Activated T-helper 17 cell treated with anti-CD3 and anti-CD28 coated beads, Interleukin-2, amount 50 U/mL, for 72 hours (primary cell): Measurements from ENCODE around the gene ROGDI. TPM values are rescaled to one million over a fixed set of nuclear protein-coding genes. Genes with fewer than 3 reads are reported as not detected.
"Not testable (repeated sequence)": the region's sequence is repeated elsewhere in the genome, so short reads cannot be mapped to it uniquely, and the experiment has no call there.

ENCODE experiments used
- ATAC-seq: fragments of 150-1000 bp; cut with Tn5 transposase; replicated peaks from 2 replicates; pipeline ENCODE4 v1.10.0; 2021; ENCODE audit warnings: mild to moderate bottlenecking, moderate library complexity
- H3K27ac Mint-ChIP-seq: one replicate; pipeline ENCODE4 v1.8.0; 2022; ENCODE audit warnings: mixed read lengths
- H3K27me3 Mint-ChIP-seq: one replicate; pipeline ENCODE4 v1.8.0; 2022; ENCODE audit warnings: mixed read lengths
- H3K36me3 Mint-ChIP-seq: one replicate; pipeline ENCODE4 v1.8.0; 2022; ENCODE audit warnings: low read depth, mild to moderate bottlenecking, mixed read lengths
- H3K4me1 Mint-ChIP-seq: one replicate; pipeline ENCODE4 v1.8.0; 2022; ENCODE audit warnings: mixed read lengths
- H3K4me3 Mint-ChIP-seq: one replicate; pipeline ENCODE4 v1.8.0; 2022; ENCODE audit warnings: mild to moderate bottlenecking, mixed read lengths
- H3K9me3 Mint-ChIP-seq: one replicate; pipeline ENCODE4 v1.8.0; 2022; ENCODE audit warnings: mixed read lengths
- total RNA-seq, 2 donors: library from RNA; stranded (reverse); gene quantifications; one replicate each; pipeline ENCODE4 v1.2.3, GENCODE V29; 2022

The ROGDI gene
- total RNA-seq, 2 donors from 2014 or later: 8.0 to 8.8 TPM

DNA sequence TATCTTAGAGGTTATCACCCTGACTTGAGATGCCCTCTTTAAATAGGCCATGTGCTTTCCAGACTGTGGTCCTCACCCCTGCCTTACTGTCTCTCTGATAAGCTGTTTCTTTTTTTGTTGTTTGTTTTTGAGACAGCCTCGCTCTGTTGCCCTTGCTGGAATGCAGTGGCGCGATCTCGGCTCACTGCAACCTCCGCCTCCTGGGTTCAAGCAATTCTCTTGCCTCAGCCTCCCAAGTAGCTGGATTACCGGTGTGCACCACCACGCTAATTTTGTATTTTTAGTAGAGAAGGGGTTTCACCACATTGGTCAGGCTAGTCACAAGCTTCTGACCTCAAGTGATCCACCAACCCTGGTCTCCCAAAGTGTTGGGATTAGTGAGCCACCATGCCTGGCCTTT is 13.5 kb downstream of the ROGDI start:
- no peaks in the 10 kb centered on the region for H3K36me3 Mint-ChIP-seq

GRCh38 chr16:4788489-4788889 is 13.9 kb downstream of the ROGDI start:
- Mint-ChIP-seq H3K9me3 (no peaks in the 10 kb centered on the region), H3K27me3 (no peaks in the 10 kb centered on the region)

More for the DNA sequence above, 13.5 kb downstream of the ROGDI start:
- Mint-ChIP-seq H3K4me3 (no peak overlapping the region), H3K27me3 (no peaks in the 10 kb centered on the region), H3K9me3 (no peaks in the 10 kb centered on the region), H3K27ac (no peak overlapping the region), H3K4me1 (no peaks in the 10 kb centered on the region)
- ATAC-seq: no peak

DNA sequence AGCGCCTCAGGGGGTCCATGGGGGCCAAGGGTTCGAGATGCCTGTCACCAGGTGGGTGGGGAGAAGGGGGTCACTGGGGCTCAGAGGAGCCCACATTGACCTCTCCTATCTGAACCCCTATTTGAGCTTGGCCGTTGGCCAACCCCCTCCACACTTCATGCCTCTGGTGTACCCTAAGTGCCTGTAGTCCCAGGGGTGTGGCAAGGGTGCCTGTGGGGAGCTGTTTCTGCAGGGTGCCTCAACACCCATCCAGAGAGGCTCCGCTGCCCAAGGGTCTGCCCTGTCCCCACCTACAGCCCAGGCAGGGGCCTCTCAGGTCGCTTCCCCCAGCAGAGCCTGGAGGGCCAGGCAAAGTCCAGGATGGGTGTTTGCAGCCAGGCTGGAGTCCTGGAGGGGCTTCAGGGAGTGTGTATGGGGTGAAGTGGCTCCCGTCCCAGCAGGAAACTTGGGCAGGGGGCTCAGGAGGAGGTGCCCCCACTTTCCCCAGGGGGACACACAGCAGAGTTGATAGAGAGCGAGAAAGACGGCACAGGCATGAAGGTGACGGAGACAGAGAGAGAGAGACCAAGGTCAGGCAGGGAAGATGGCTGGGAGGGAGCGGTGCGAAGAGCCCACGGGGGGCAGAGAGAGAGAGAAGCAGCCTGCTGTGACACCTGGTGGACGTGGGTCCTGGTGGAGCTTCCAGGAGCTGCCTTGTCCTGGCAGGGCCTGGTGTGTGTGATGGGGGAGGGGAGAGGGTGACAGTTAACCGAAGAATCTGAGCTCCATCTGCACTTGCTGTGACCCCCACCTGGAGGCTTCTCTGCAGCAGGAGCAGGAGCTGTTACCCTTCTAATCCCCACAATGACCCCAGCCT is 14.6 kb downstream of the ROGDI start, which contains the start of gene SEPTIN12:
Gene SEPTIN12 (minus strand): TSS at position 719 of the 856 bp plus-strand sequence. CDS start 700 bp downstream, at position 19.
- Mint-ChIP-seq H3K9me3 (no peaks in the 10 kb centered on the region), H3K4me3 (no peak within 1 kb of the TSS), H3K27me3 (no peaks in the 10 kb centered on the region), H3K4me1 (no peaks in the 10 kb centered on the region), H3K36me3 (no peaks in the 10 kb centered on the region), H3K27ac (no peak within 1 kb of the TSS)
- ATAC-seq: no peak

More at GRCh38 chr16:4788489-4788889, 13.9 kb downstream of the ROGDI start:
- Mint-ChIP-seq H3K4me3 (no peak overlapping the region), H3K27ac (no peak overlapping the region), H3K36me3 (no peaks in the 10 kb centered on the region), H3K4me1 (no peaks in the 10 kb centered on the region)
- no peak for ATAC-seq

DNA sequence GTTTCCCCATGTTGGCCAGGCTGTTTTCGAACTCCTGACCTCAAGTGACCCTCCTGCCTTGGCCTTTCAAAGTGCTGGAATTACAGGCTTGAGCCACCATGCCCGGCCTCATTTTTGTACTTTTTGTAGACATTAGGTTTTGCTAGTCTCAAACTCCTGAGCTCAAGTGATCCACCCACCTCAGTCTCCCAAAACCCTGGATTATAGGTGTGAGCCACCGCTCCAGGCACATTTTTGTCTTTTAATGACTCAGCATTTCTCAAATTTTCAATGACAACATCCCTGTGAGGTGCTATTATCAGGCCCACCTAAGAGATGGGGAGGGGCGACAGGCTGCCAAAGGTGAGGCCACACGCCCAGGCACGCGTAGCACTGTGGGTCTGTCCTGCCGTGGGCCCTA is 15.4 kb downstream of the ROGDI start:
- H3K36me3 Mint-ChIP-seq: no peaks in the 10 kb centered on the region
- H3K9me3 Mint-ChIP-seq: no peaks in the 10 kb centered on the region
- H3K4me3 Mint-ChIP-seq: no peak overlapping the region
- H3K27ac Mint-ChIP-seq: no peak overlapping the region
- H3K27me3 Mint-ChIP-seq: no peaks in the 10 kb centered on the region
- H3K4me1 Mint-ChIP-seq: no peaks in the 10 kb centered on the region
- no peak for ATAC-seq

DNA sequence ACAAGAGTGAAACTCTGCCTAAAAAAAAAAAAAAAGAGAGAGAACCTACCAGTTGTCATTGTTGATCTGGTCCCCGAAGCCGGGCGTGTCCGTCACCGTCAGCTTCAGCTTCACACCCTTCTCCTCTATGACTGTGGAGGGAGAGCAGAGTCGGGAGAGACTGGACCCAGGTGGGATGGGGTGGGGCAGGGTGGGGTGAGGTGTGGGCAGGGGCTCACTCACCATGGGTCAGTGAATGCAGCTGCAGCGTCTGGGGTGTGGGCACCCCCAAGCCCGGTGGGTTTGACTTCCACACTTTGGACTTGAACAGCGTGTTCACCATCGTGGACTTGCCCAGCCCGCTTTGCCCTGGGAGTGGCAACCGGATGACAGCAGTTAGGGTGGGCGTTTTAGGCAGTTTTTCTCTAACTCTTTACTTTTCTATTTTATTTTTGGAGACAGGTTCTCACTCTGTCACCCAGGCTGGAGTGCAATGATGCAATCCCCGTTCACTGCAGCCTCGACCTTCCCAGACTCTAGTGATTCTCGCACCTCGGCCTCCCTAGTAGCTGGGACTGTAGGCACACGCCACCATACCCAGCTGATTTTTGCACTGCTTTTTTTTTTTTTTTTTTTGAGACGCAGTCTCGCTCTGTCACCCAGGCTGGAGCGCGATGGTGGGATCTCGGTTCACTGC is 16.5 kb downstream of the ROGDI start:
- Mint-ChIP-seq H3K27me3 (no peaks in the 10 kb centered on the region), H3K9me3 (no peaks in the 10 kb centered on the region), H3K4me3 (no peak overlapping the region), H3K36me3 (no peaks in the 10 kb centered on the region), H3K4me1 (no peaks in the 10 kb centered on the region), H3K27ac (no peak overlapping the region)
- no peak for ATAC-seq

- H3K4me1 Mint-ChIP-seq, H3K27me3 Mint-ChIP-seq, H3K27ac Mint-ChIP-seq, H3K4me3 Mint-ChIP-seq, H3K36me3 Mint-ChIP-seq, H3K9me3 Mint-ChIP-seq, ATAC-seq: not testable (repeated sequence)
These were observed 17.9 kb downstream of the ROGDI start for GRCh38 chr16:4784444-4784987.

DNA sequence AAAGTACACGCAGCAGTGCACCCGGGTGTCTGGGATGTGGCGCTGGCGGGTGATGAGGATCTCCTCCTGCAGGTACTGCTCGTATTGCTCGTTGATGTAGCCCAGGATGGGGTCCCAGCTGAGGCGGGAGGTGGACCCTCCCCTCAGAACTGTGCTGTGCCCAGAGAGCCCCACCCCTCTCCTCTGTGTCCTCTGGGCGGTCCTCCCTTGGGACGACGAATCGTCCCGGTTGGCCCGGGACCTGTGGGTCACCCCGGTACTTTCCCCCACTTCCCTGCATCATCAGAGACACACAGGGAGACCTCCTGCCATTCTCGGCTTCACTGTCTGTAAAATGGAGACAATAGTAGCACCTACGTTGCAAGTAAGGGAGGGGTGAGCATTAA is 18.5 kb downstream of the ROGDI start:
- Mint-ChIP-seq H3K36me3 (no peaks in the 10 kb centered on the region), H3K4me3 (no peak overlapping the region), H3K27me3 (no peaks in the 10 kb centered on the region), H3K9me3 (no peaks in the 10 kb centered on the region), H3K4me1 (no peaks in the 10 kb centered on the region), H3K27ac (no peak overlapping the region)
- ATAC-seq: no peak

DNA sequence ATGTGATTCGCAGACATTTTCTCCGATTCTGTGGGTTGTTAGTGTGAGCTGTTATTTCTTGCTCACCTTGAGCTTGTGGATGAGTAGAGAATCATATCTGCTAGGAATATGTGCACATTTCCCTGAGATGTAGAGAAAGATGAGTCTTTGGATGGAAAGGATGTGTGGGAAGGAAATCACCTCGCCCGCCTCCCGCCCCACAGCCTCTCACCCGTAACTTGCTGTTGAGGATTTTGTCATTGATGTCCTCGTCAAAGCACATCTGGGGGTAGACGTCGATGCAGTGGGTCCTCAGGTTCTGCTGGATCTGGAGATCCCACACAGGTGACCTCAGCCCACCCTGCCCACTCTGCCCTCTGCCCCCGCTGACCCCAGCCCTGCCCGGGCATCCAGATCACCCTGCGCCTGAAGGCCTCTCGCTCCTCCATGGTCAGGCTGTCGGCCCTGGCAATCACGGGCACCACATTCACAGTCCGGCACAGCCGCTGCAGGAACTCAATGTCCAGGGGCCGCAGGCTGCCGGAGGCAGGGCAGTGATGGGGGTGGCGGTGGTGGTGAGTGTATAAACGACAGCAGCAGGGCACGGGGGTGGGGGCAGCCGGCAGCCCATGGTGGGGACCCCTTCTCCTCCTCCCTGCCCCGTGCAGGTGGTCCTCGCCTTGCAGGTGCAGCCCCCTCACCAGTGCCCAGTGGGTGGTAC is 19.0 kb downstream of the ROGDI start:
- no peaks in the 10 kb centered on the region for H3K27me3 Mint-ChIP-seq
- no peak overlapping the region for H3K27ac Mint-ChIP-seq
- H3K9me3 Mint-ChIP-seq: no peaks in the 10 kb centered on the region
- no peaks in the 10 kb centered on the region for H3K36me3 Mint-ChIP-seq
- no peak for ATAC-seq
- H3K4me3 Mint-ChIP-seq: no peak overlapping the region
- no peaks in the 10 kb centered on the region for H3K4me1 Mint-ChIP-seq

GRCh38 chr16:4780235-4780634 is 22.2 kb downstream of the ROGDI start:
- H3K36me3 Mint-ChIP-seq: no peaks in the 10 kb centered on the region
- no peaks in the 10 kb centered on the region for H3K9me3 Mint-ChIP-seq
- no peak for ATAC-seq
- no peak overlapping the region for H3K27ac Mint-ChIP-seq
- H3K4me1 Mint-ChIP-seq: no peaks in the 10 kb centered on the region
- no peaks in the 10 kb centered on the region for H3K27me3 Mint-ChIP-seq
- no peak overlapping the region for H3K4me3 Mint-ChIP-seq

DNA sequence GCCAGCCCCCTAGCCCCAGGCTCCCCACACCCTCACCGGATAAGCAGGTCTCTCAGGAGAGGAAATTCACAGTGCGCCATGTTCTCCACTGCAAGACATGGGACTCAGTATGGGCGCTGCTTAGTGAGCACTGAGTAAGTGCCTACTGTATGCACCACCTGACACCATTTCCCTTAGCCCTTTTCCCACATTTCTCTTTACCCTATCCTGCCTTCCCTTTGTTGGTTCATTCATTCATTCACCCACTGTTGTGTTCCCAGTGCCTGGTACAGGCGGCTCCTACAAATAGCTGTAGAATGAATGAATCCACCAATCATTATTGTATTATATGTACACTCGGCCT is 24.4 kb downstream of the ROGDI start:
- Mint-ChIP-seq H3K4me3 (no peak overlapping the region), H3K4me1 (no peaks in the 10 kb centered on the region), H3K27me3 (no peaks in the 10 kb centered on the region), H3K9me3 (no peaks in the 10 kb centered on the region), H3K36me3 (no peaks in the 10 kb centered on the region), H3K27ac (no peak overlapping the region)
- no peak for ATAC-seq

DNA sequence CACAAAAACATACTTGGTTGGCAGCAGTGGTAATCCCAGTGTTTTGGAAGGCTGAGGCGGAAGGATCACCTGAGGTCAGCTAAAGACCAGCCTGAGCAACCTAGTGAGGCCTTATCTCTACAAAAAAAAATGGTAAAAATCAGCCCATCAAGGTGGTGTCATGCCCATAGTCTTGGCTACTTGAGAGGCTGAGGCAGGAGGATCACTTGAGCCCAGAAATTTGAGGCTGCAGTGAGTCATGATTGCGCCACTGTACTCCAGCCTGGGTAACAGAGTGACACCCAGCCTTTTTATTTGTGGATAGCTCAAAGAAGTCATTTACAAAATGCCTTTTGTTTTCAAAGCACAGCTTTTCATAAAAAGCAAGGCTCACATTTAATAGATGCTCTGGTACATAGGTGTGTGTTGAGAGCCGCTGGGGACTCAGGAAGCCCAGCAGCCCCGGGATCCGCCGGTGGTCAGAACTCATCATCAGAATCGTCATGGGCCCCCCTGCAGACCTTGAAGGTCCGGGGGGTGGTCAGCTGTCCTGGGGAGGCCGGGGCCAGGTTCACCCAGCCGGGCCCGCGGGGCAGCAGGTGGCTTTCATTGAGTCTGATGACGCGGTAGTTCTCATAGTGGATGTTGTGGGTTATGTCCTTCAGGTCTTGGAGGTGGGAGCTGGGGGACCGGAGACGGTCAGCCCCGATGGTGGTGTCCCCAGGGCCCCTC is 24.9 kb downstream of the ROGDI start:
- no peaks in the 10 kb centered on the region for H3K9me3 Mint-ChIP-seq
- no peaks in the 10 kb centered on the region for H3K4me1 Mint-ChIP-seq
- no peak overlapping the region for H3K27ac Mint-ChIP-seq
- H3K4me3 Mint-ChIP-seq: no peak overlapping the region
- no peak for ATAC-seq
- no peaks in the 10 kb centered on the region for H3K27me3 Mint-ChIP-seq
- H3K36me3 Mint-ChIP-seq: no peaks in the 10 kb centered on the region

- no peak for ATAC-seq
- Mint-ChIP-seq H3K27ac (no peak overlapping the region), H3K4me3 (no peak overlapping the region), H3K4me1 (no peaks in the 10 kb centered on the region), H3K36me3 (no peaks in the 10 kb centered on the region), H3K9me3 (no peaks in the 10 kb centered on the region), H3K27me3 (no peaks in the 10 kb centered on the region)
These were observed 26.2 kb downstream of the ROGDI start for GRCh38 chr16:4776141-4776705.

GRCh38 chr16:4775005-4775404 is 27.4 kb downstream of the ROGDI start:
- no peaks in the 10 kb centered on the region for H3K4me1 Mint-ChIP-seq
- no peak for ATAC-seq
- H3K9me3 Mint-ChIP-seq: no peaks in the 10 kb centered on the region
- no peaks in the 10 kb centered on the region for H3K27me3 Mint-ChIP-seq
- no peak overlapping the region for H3K4me3 Mint-ChIP-seq
- H3K27ac Mint-ChIP-seq: no peak overlapping the region
- H3K36me3 Mint-ChIP-seq: no peaks in the 10 kb centered on the region

- Mint-ChIP-seq H3K9me3 (no peaks in the 10 kb centered on the region), H3K27me3 (no peaks in the 10 kb centered on the region), H3K4me3 (no peak overlapping the region), H3K4me1 (peaks cover 6% of the 10 kb centered on the region), H3K36me3 (no peaks in the 10 kb centered on the region), H3K27ac (no peak overlapping the region)
- ATAC-seq: no peak
These were observed 30.1 kb downstream of the ROGDI start for GRCh38 chr16:4772351-4772750.
